GM13977 (cell line): ENCODE results near the gene CNNM1.

ENCODE experiments used
- DNase-seq: peaks from one replicate; pipeline ENCODE4 v3.0.0; 2012; ENCODE audit warnings: low spot score
- in situ Hi-C: fragments of 300-500 bp; cut with MboI; formaldehyde crosslinking; loops from one replicate; pipeline ENCODE4 v1.12.0; 2022; ENCODE audit warnings: low sequenced_read_pairs, low pct_unique_long_range_greater_than_20kb, mixed read lengths, inconsistent platforms; ENCODE audit not compliant: unreplicated experiment
- TF ChIP-seq, protein P1 (sequence below): IDR thresholded peaks from 2 replicates; pipeline ENCODE4 v1.5.1; 2012; ENCODE audit warnings: mild to moderate bottlenecking, control low read depth; ENCODE audit not compliant: insufficient read depth; ENCODE audit errors: extremely low read depth, missing control alignments

The CNNM1 gene

DNA sequence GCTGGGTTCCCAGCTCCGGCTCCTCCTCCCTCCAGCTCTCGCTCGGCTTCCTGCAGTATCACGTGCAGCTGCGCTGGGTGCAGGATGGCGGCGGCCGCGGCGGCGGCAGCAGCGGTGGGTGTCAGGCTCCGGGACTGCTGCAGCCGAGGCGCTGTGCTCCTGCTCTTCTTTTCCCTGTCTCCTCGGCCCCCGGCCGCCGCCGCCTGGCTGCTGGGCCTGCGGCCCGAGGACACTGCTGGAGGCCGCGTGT is at the start of gene CNNM1:
CNNM1 (plus strand) TSS at position 53 of the 250 bp plus-strand sequence; CDS start at position 85, 32 bp downstream.
- TF ChIP-seq, protein P1, sequence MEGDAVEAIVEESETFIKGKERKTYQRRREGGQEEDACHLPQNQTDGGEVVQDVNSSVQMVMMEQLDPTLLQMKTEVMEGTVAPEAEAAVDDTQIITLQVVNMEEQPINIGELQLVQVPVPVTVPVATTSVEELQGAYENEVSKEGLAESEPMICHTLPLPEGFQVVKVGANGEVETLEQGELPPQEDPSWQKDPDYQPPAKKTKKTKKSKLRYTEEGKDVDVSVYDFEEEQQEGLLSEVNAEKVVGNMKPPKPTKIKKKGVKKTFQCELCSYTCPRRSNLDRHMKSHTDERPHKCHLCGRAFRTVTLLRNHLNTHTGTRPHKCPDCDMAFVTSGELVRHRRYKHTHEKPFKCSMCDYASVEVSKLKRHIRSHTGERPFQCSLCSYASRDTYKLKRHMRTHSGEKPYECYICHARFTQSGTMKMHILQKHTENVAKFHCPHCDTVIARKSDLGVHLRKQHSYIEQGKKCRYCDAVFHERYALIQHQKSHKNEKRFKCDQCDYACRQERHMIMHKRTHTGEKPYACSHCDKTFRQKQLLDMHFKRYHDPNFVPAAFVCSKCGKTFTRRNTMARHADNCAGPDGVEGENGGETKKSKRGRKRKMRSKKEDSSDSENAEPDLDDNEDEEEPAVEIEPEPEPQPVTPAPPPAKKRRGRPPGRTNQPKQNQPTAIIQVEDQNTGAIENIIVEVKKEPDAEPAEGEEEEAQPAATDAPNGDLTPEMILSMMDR = no peak
- in situ Hi-C loops = no loop called here
- DNase-seq = peak; percentile 47

DNA sequence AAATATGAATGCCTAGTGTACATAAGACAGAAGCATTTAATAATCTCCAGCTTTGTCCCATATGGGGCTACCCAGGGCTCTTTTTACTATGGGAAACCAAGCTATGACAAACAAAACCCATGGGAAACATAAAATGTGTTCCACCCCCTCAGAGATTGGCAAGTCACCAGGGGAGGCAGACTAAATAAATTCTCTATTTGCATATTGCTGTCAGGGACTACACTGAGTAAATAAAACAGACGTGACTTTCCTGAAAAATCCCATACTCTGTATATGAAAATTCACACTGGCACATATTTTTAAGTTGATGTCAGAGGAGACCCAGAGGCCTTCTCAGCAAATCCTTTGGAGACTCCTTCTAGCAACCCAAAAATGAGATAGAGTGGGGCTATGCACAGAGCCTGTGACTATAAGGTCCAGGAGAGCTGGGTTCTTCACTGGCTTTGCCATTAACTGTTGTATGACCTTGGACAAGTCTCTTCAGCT is 49.5 kb upstream of the CNNM1 start:
- TF ChIP-seq, protein P1 = no peak
- in situ Hi-C loops = no loop called here
- no peak for DNase-seq

DNA sequence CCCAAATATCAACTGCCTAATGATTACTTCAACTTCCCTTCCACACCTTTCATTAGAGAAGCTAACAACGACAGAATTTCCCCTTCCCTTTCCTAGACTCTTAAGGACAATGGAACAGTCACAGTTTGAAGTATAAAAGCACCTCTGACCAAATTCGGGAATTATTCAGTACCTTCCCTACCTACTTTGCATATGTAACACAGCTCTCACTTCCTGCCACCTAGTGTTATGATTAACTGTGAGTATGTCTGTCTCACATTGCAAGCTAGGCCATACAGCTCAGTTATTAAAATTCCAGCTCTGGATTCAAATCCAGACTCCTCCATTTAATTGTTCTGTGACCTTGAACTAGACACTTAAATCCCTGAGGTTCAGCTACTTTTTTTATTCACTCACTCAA is 48.7 kb upstream of the CNNM1 start:
- in situ Hi-C loops = no loop called here
- DNase-seq = no peak
- TF ChIP-seq, protein P1 = no peak

DNA sequence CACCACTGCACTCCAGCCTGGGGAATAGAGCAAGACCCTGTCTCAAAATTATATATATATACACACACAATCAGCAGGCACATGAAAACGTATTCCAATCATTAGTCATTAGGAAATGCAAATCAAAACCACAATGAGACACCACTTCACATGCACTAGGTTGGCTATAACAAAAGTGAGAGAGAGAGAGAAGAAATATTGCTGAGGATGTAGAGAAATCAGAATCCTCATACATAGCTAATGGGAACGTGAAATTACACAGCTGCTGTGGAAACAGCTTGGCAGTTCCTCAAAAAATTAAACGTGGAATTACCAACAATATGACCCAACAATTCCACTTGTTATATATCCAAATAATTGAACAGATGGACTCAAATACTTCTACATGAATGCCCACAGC is 43.3 kb upstream of the CNNM1 start:
- TF ChIP-seq, protein P1 = no peak
- DNase-seq = no peak
- in situ Hi-C loops = no loop called here

DNA sequence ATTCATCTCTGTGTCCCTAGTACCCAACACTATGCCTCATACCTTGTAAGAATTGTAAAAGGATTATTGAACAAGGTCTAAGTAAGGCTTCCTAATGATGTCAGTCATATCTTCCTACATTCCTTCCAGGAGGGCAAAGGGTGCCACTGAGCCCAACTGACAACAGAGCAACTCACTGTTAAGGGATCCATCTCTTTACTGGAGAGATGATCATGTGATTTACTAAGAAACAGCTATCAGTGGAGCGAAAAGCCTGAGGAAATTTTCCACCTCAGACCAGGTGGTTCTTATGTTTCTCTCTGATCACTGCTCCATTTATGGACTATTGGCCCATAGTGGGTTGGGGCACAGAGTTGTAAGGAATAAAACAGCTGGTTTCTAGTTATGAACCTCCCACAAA is 38.9 kb upstream of the CNNM1 start:
- no peak for DNase-seq
- in situ Hi-C loops = no loop called here
- TF ChIP-seq, protein P1 = no peak

DNA sequence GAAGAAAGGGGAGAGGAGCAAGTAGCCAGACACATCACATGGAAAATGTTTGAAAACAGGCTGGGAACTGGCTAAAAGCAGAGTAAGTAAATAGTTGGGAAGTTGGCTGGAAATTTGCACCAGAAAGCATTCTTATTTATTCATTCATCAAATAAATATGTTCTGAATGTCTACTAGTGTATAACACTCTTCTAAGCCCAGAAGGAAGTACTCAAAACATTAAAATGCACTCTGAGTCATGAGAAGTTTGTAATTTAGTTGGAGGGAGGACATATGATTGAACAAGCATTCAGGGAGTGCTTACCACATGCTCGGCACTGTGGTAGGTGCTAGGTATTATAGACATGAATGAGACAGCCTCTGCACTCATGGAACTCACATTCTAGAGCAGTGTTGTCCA is 37.0 kb upstream of the CNNM1 start:
- TF ChIP-seq, protein P1 = no peak
- in situ Hi-C loops = no loop called here
- DNase-seq = no peak

DNA sequence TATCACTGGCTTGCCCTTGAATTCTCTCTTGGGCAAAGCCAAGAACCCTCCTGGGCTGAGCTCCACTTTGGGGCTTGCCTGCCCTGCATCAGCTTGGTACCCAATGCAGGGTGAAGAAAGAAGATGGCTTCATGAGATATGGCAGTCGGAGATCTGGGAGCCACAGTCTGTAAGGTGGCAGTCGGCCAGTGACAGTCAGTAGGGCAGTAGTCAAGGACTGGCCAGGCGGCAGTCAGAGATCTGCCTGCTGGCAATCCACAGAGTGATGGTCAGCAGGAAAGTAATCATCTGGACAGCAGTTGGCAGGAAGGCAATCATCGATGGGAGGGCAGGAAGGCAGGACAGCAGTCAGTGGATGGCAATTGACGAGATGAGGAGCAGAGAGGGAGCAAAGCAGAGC is 32.6 kb upstream of the CNNM1 start:
- in situ Hi-C loops = no loop called here
- TF ChIP-seq, protein P1 = no peak

More for the DNA sequence above, 32.6 kb upstream of the CNNM1 start:
- DNase-seq = no peak
